Heart left ventricle (tissue), 16 donors: ENCODE results near the gene DSCAM. TPM values are rescaled to one million over a fixed set of nuclear protein-coding genes. Genes with fewer than 3 reads are reported as not detected.

Source experiments
- ATAC-seq, 4 donors: fragments of 200-7000 bp; cut with Tn5 transposase; one replicate each; pipeline ENCODE4 v1.9.1; 2020 to 2022; ENCODE audit warnings: moderate library complexity in 4 of 4, mild to moderate bottlenecking in 3 of 4, moderate number of reproducible peaks in 1 of 4
- DNase-seq, 5 donors: peaks; one replicate each; pipeline ENCODE4 v3.0.0-alpha.2; 2020
- H3K27ac ChIP-seq, 12 donors: fragments of 200-600 bp; sonication (generic) in 4 of 12; one replicate each; pipeline versions ENCODE4 v1.5.0 to v1.8.0; 2016 to 2022; ENCODE audit warnings: mild to moderate bottlenecking in 2 of 12
- H3K27me3 ChIP-seq, 9 donors: fragments of 200-600 bp; sonication (generic) in 2 of 9; one replicate each; pipeline versions ENCODE4 v1.5.1 to v1.8.0; 2016 to 2022; ENCODE audit warnings: mild to moderate bottlenecking in 3 of 9
- H3K36me3 ChIP-seq, 9 donors: fragments of 200-600 bp; sonication (generic) in 2 of 9; one replicate each; pipeline versions ENCODE4 v1.5.0 to v1.8.0; 2018 to 2022; ENCODE audit warnings: mild to moderate bottlenecking in 2 of 9
- H3K4me1 ChIP-seq, 12 donors: fragments of 200-600 bp; sonication (generic) in 4 of 12; one replicate each; pipeline versions ENCODE4 v1.5.0 to v1.8.0; 2016 to 2022; ENCODE audit warnings: mild to moderate bottlenecking in 3 of 12
- H3K4me3 ChIP-seq, 12 donors: fragments of 200-600 bp; sonication (generic) in 4 of 12; one replicate each; pipeline versions ENCODE4 v1.5.0 to v1.8.0; 2017 to 2022; ENCODE audit warnings: mild to moderate bottlenecking in 9 of 12, moderate library complexity in 4 of 12
- H3K9me3 ChIP-seq, 12 donors: fragments of 200-600 bp; sonication (generic) in 4 of 12; one replicate each; pipeline versions ENCODE4 v1.5.0 to v1.8.0; 2016 to 2022; ENCODE audit warnings: mild to moderate bottlenecking in 1 of 12
- CTCF ChIP-seq, 12 donors: fragments of 200-600 bp; sonication (generic) in 4 of 12; IDR thresholded peaks; one replicate each; pipeline versions ENCODE4 v1.5.0 to v1.8.0; 2018 to 2022; ENCODE audit warnings: antibody characterized with exemption in 12 of 12, mild to moderate bottlenecking in 5 of 12
- POLR2A ChIP-seq, 2 donors: fragments of 450-650 bp; IDR thresholded peaks; one replicate each; pipeline ENCODE4 v1.6.1; 2017; ENCODE audit warnings: antibody characterized with exemption in 2 of 2, mild to moderate bottlenecking in 2 of 2, moderate library complexity in 2 of 2
- WGBS, 4 donors: extraction: QIAGEN DNeasy Blood & Tissue Kit in 2 of 4; methylation state at CpG; one replicate each; pipeline versions ENCODE4 v1.1.5 to v1.1.7; 2013 to 2018; 5-methylcytosine and 5-hydroxymethylcytosine counted together
- intact Hi-C, 10 donors: fragments of 100-400 bp; cut with DNase I; formaldehyde crosslinking; loops; one replicate each; pipeline versions ENCODE4 v1.11.1 to v1.14.2; 2022
- polyA plus RNA-seq, 2 donors: library from polyadenylated mRNA; stranded (reverse); fragments of 200-250 nt; gene quantifications; one replicate each; pipeline ENCODE4 v1.2.3, GENCODE V29; 2013
- total RNA-seq, 9 donors: library from RNA; depleted of rRNA in 2 of 9; stranded (reverse); fragments of >200 nt in 2 of 9; fragmentation: NEBNext Ultra II Directional in 3 of 9; extraction: Animal tissue kit (Norgen Biotek cat#: 25700) in 3 of 9; gene quantifications; one replicate each; pipeline versions ENCODE4 v1.1.0 to v1.2.4, GENCODE V29; 2016 to 2023
- donor health status: ischemic (EF 13 %, LVEDD 7.1; RV severe dilation, severe dysfunction).
- donor health status: healthy with polysubstance abuse.
- donor health status: DM: no; HTN: yes; CAD: no.
- donor health status: DM: no; HTN: no; CAD: no.
- donor health status: ischemic (EF 25% LVEDD 6.9; RV normal size, moderate dysfunction).
- donor health status: ischemic (EF 25% LVEDD 5.7; RV mildly dilated, moderate dysfunction).
- donor health status: healthy.
- donor health status: DM: yes; HTN: yes; CAD: no.
- donor health status: ischemic (EF 35%, LVEDD 5.7; RV mildly dilated, moderate dysfunction).
- donor health status: nonischemic (EF 11% LVEDD 7.7; RV severe dilation, severe dysfunction).
- donor health status: DM: yes; HTN: yes; CAD: no.
- donor health status: PGD.
- donor health status: ischemic (EF 29% LVEDD 5.4; RV normal size, mild dysfunction).
- donor health status: nonischemic (EF 23%, LVEDD 6.1; RV moderate dilation, normal function).

Gene DSCAM
- total and polyA plus RNA-seq, 11 donors: 0.03 TPM; not detected in 10

GRCh38 chr21:40176724-40177123 is 670.2 kb downstream of the DSCAM start:
- Histone ChIP-seq H3K4me1 (no peaks in the 10 kb centered on the region), H3K27me3 (peaks cover 0 to 19% (median 0%) of the 10 kb centered on the region in 9 donors), H3K27ac (no peak overlapping the region), H3K4me3 (no peak overlapping the region), H3K36me3 (no peaks in the 10 kb centered on the region), H3K9me3 (no peaks in the 10 kb centered on the region)
- TF ChIP-seq POLR2A (IDR thresholded peaks at IDR 0.05) (no peak), CTCF (IDR thresholded peaks at IDR 0.05) (no peak)
- WGBS, 4 donors: 30 to 49% (median 40%) methylated on average over 5 of the region's 5 CpGs
- no peak for DNase-seq
- intact Hi-C loops: no loop called here
- ATAC-seq: no peak

GRCh38 chr21:40173816-40174215 is 673.1 kb downstream of the DSCAM start:
- no peaks in the 10 kb centered on the region for H3K4me1 ChIP-seq
- no peaks in the 10 kb centered on the region for H3K36me3 ChIP-seq
- no peak for DNase-seq
- no peak for TF ChIP-seq CTCF (IDR thresholded peaks at IDR 0.05)
- no peak for TF ChIP-seq POLR2A (IDR thresholded peaks at IDR 0.05)
- no peaks in the 10 kb centered on the region for H3K9me3 ChIP-seq
- peaks cover 0 to 19% (median 0%) of the 10 kb centered on the region in 9 donors for H3K27me3 ChIP-seq
- intact Hi-C loops: no loop called here
- ATAC-seq: no peak
- 72 to 90% (median 79%) methylated on average over 6 of the region's 6 CpGs for WGBS, 4 donors
- H3K27ac ChIP-seq: no peak overlapping the region
- no peak overlapping the region for H3K4me3 ChIP-seq

GRCh38 chr21:40169971-40170370 is 677.0 kb downstream of the DSCAM start:
- no peak for ATAC-seq
- 95 to 98% (median 97%) methylated on average over 11 of the region's 11 CpGs for WGBS, 4 donors

GRCh38 chr21:40166291-40166843 is 680.6 kb downstream of the DSCAM start:
- DNase-seq: no peak
- WGBS, 4 donors: 82 to 95% (median 85%) methylated on average over 6 of the region's 6 CpGs
- Histone ChIP-seq H3K27me3 (no peaks in the 10 kb centered on the region), H3K4me3 (no peak overlapping the region), H3K27ac (no peak overlapping the region), H3K36me3 (no peaks in the 10 kb centered on the region), H3K4me1 (no peaks in the 10 kb centered on the region), H3K9me3 (no peaks in the 10 kb centered on the region)
- intact Hi-C loops: loop anchor here in 1 of 10 donors (5.0 kb wide), 1 partner anchor 166 kb away; no protein-coding TSS in a partner anchor
- TF ChIP-seq CTCF (IDR thresholded peaks at IDR 0.05): no peak
- no peak for TF ChIP-seq POLR2A (IDR thresholded peaks at IDR 0.05)
- no peak for ATAC-seq

More at GRCh38 chr21:40169971-40170370, 677.0 kb downstream of the DSCAM start:
- TF ChIP-seq CTCF (IDR thresholded peaks at IDR 0.05): no peak
- no peaks in the 10 kb centered on the region for H3K36me3 ChIP-seq
- no peaks in the 10 kb centered on the region for H3K9me3 ChIP-seq
- no peak overlapping the region for H3K4me3 ChIP-seq
- H3K27me3 ChIP-seq: peaks cover 0 to 4% (median 0%) of the 10 kb centered on the region in 9 donors
- DNase-seq: no peak
- intact Hi-C loops: loop anchor here in 1 of 10 donors (5.0 kb wide), 1 partner anchor 162 kb away; no protein-coding TSS in a partner anchor
- no peak overlapping the region for H3K27ac ChIP-seq
- no peaks in the 10 kb centered on the region for H3K4me1 ChIP-seq
